D721Med (cell line): ENCODE results near the gene CDY2B.
"Not testable (repeated sequence)": the region's sequence is repeated elsewhere in the genome, so short reads cannot be mapped to it uniquely, and the experiment has no call there.

Source experiments
- DNase-seq: peaks from one replicate; pipeline ENCODE4 v3.0.0; 2011; ENCODE audit warnings: low spot score; ENCODE audit not compliant: insufficient read length
- FAIRE-seq: peaks from 2 replicates; lab custom pipeline; 2011; peaks lifted over from hg19 to GRCh38; lab: Jason Lieb, UNC

The CDY2B gene, protein sequence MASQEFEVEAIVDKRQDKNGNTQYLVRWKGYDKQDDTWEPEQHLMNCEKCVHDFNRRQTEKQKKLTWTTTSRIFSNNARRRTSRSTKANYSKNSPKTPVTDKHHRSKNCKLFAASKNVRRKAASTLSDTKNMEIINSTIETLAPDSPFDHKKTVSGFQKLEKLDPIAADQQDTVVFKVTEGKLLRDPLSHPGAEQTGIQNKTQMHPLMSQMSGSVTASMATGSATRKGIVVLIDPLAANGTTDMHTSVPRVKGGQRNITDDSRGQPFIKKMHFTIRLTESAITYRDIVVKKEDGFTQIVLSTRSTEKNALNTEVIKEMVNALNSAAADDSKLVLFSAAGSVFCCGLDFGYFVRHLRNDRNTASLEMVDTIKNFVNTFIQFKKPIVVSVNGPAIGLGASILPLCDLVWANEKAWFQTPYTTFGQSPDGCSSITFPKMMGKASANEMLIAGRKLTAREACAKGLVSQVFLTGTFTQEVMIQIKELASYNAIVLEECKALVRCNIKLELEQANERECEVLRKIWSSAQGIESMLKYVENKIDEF

DNA sequence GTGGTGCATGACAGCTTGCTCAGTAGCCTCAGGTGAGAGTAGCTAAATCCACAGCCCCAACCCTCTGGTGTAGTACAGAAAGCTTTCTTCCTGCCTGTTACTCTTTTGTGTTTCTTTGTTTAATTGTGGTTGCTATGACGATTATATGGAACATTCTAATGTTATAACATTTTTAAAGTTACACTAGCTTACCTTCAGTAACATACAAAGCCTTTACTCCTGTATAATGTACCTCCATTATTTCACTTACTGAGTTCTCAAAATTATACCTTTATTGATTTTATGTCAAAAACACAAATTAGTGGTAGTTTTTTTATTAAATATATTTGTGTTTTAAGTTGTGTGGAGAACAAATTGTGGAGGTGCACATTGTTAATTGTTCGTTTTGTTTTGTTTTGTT lies at the start of gene CDY2B:
TSS of gene CDY2B (minus strand) at position 101 of the 400 bp plus-strand sequence. CDS start 328 bp downstream, outside the sequence.
- DNase-seq, FAIRE-seq: not testable (repeated sequence)

DNA sequence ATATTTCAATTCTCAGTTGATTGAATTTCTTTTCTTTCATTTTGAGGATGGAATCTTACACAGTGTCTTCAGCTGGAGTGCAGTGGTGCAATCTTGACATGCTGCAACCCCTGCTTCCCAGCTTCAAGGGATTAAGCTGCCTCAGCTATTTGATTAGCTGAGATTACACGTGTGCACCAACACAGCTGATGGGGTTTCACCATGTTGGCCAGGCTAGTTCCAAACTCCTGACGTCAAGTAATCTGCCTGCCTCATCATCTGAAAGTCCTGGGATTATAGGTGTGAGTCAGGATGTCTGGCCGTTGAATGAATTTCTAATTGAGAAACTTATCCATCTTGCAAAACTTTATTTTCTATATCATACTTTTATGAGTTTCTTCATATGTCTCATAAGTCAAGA lies 28.0 kb upstream of the CDY2B start:
- not testable (repeated sequence) for FAIRE-seq, DNase-seq

DNA sequence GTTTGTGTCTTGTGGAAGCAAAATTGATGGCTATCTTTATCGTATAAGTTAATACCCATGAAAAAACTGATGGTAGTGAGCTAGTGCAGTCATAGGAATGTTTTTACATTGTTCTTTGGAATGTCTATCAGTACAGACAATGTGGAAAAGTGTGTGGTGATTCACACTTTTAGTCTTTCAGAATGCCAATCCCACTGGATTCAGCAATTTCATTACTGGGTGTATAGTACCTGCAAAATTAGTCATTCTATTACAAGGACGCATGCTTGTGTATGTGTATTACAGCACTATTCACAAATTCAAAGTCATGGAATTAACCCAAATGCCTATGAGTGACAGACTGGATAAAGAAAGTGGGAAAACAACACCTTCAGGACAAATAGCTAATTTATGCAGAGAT lies 27.3 kb upstream of the CDY2B start:
- not testable (repeated sequence) for FAIRE-seq, DNase-seq

DNA sequence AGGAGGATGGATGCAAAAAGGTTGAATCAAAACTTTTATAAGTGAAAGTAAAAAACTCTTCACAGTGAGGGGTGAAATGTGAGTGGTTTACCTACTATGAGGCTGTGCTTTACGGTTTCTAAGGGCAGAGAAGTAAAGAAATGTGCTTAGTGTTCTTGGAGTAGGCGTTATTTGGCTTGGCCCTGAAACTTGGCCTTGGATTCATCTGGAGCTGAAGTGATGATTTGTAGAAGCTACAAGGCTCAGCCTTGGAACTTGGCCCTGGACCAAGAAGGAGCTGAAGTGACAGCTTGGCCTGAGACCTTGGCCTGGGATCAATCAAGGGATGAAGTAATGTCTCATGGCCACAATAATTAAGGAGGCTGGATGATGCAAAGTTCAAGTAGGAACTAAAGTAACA lies 1.7 kb upstream of the CDY2B start:
- not testable (repeated sequence) for FAIRE-seq, DNase-seq

DNA sequence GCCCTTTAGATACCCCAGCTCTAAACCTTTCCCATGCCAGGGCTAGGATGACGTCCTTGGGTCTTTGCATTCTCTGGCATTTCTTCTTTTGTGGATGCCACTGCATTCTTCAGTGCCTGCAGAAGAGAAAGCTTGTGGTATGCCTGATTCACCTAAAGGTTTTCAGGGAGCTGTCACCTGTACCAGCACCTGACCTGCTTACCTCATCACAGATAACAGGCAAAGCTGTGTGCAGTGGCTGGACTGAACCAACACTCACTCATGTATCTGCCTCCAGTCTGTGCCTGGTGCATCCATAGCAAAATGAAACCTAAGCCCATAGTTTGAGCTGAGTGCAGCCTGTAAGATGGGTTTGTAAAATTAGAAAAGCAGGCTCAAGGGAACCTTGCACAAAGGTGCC lies 3.3 kb downstream of the CDY2B start:
- FAIRE-seq, DNase-seq: not testable (repeated sequence)

DNA sequence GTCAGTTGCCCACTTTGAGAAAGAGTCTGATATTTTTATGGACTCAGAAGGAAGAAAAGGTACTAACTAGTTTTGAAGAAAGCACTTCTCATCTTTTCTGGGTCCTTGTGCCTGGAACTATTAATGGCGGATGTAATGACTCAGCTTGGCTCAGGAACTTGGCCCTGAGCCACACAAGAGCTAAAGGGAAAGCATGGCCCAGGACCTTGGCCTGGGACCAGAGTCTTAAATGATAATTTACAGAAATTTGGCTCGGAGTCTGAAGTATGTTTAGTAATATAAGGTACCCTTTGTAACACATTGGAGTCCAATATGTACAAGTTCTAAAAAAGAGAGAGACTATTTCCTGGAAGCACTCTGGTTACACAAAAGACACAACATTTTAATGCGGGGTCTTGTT lies 4.6 kb downstream of the CDY2B start:
- not testable (repeated sequence) for FAIRE-seq

DNA sequence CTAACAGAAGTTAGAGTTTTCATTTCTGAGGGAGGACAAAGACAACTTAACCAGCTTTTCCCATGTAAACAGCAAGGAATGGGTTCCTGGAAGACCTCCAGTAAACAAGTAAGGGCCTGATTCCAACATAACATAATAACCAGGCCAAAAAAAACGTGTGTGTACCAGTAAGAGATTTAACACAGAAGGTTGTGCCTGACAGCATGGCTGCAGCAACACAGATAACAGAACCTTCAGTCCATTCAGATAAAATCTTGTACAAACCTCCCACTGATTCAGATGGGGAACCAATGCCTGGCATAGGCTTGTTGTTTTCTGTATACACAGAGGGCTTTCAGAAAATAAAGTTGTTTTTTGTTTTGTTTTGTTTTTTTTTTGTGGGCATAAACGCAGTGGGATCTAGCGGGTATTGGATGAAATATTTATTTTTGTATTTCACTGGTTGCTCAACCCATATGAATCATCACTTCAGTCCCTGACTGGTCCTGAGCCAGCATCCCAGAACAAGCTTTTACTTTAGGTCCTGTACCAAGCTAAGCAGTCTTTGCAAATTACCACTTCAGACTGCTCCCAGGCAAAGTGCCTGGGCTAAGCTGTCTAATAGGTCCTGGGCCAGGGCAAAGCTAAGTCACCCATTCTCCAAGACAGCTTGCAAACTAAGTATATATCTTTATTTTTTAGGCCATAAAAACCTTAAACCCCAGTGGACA lies 8.7 kb downstream of the CDY2B start:
- FAIRE-seq, DNase-seq: not testable (repeated sequence)

More for the DNA sequence above, 4.6 kb downstream of the CDY2B start:
- not testable (repeated sequence) for DNase-seq

DNA sequence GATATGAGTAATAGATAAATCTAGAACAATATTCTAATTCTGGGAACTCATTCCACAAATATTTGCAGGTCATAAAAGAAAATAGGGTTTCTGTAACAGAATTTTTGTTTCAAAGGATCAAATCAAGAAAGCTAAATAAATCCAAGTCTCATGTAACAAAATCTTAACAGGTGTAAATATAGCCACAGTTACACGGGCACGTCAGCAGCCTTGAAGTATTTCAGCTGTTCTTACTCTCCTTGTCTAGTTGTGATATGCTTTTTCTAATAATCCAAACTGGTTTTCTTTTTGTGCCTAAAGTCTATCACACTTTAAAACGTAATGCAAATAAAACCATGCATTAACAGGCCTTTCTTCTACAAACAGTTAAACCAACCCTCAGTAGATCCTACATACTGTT lies 9.3 kb downstream of the CDY2B start:
- FAIRE-seq, DNase-seq: not testable (repeated sequence)

DNA sequence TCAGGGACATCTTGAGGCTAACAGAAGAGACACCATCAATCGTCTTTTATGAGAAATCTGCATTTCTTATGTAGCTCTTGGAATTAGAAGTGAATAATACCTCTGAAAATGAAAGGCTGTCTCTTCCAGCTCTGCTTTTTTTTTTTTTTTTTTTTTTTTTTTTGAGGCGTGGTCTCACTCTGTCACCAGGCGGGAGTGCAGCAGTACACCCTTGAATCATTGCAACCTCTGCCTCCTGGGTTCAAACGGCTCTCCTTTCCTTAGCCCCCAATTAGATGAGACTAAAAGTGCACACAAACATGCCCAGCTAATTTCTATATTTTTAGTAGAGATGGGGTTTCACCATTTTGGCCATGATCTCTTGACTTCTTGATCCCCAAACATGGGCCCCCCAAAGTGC lies 12.2 kb downstream of the CDY2B start:
- FAIRE-seq, result not testable (repeated sequence)

DNA sequence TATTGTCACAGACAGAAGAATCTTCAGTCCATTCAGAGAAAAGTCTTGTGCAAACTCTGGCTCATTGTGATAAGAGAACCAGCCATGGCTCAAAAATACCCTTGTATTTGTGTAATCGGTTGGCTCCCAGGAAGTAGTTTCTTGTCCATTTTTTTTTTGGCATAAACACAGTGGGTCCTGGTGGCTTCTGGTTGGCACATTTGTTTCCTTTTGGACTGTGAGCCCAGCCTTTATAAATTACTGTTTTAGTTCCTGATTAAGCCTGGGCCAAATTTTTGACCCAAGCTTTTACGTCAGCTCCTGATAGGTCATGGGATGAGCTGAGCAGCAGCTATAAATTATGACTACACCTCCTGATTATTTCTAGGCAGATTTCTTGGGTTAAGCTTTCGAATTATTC lies 19.4 kb downstream of the CDY2B start:
- not testable (repeated sequence) for DNase-seq, FAIRE-seq

More for the DNA sequence above, 12.2 kb downstream of the CDY2B start:
- not testable (repeated sequence) for DNase-seq

DNA sequence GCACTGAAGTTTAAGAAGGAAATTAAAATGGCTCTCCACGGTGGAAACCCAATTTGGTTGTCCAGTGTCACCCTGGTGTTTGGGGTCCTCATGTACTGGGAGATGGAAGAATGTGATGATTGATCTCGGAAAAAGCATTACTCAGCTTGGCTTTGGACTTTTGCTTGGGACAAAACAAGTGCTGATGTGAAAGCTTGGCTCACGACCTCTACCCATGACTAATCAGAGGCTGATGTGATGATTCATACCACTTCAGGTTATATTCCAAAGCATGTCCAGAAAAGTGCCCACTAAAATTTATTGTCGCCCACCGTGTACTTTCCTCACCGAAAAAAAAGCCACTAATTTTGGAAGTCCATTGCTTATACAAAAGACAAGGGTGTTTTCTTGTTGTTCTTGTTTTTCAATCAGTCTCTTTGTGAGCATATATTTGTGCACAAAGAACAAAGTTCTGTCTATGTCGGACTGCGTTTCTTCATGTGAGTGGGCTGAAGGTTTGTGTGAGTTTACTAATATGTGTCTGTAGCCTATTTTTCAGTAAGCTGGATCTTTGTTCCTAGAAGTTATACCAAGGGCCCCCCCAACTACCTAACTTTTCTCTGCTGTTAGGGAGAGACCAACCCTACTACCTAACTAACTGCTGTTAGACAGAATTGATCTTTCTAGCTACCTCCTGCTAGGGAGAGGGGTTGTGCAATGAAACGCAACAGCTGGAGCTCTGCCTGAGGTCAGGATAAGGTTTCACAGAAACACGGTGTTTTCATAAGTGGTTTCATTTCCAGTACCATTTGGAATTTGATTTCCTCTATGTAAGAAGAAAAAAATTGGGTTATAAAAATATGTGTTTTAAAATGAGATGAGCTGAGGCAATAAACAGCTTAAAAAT lies 22.8 kb downstream of the CDY2B start:
- not testable (repeated sequence) for FAIRE-seq, DNase-seq

DNA sequence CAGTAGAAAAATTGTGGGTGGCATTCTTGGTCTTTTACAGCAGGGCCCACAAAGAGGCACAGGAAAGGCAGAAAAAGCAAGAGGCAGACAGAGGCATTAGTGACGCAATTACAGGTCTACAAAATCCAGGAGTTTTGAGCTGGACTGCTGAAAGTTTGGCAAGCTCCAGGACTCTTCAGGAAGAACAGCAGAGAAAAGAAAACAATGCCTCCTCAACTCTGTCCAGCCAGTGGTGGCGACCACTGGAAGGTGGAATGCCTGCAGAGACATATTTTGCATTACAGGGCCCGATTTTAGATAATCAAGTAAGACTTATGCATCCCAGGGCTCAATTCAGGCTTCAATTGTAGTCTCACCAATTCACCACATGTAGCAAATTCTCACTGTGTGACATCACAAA lies 23.5 kb downstream of the CDY2B start:
- not testable (repeated sequence) for DNase-seq, FAIRE-seq

DNA sequence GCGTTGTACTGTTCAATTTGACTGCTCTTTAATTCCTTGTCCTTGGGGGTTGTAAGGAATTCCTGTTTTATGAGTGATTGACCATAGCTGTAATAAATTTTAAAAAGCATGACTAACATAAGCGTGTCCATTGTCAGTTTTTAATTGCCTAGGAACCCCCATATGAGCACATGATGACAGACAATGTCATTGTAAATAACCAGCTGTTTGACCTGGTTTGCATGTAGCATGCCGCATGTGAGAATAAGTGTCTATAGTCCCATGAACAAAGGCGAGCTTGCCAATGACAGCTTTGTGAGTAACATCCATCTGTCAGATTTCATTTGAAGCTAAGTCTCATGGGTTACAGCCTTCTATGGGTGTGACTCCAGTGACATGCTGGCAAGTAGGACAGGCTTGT lies 30.9 kb downstream of the CDY2B start:
- DNase-seq, FAIRE-seq: not testable (repeated sequence)

DNA sequence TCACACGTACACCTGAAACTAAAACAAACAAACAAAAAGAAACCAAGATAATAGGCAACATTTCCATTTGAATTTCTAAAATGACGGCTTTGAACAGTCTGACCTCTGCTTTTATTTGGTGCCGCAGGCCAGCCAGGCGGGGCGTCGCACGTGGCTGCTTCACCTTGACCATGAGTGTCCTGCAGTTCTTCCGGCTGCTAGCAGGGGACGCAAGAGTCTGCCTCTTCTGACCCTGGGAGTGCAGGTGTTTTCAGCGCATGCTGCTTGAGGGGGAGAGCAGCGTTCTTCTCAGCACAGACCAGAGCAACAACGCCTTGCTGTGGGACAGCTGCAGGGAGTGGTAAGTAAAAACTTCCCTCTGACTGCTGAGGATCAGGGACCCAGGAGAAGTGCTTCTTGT lies 47.9 kb downstream of the CDY2B start:
- not testable (repeated sequence) for DNase-seq, FAIRE-seq
